ENCODE measurements around the gene TMPRSS3.

The TMPRSS3 gene

GRCh38 chr21:42427809-42428419, 32.1 kb upstream of the TMPRSS3 start:
- no peak overlapping the region for H3K27ac ChIP-seq
- TF ChIP-seq ZFX (IDR thresholded peaks at IDR 0.05; ENCODE audit: borderline replicate concordance), result no peak
- no peak for TF ChIP-seq CTCF (IDR thresholded peaks at IDR 0.05)

- no peak for TF ChIP-seq CTCF (IDR thresholded peaks at IDR 0.05)
- TF ChIP-seq ZFX (IDR thresholded peaks at IDR 0.05; ENCODE audit: borderline replicate concordance), result no peak
Measured at GRCh38 chr21:42426876-42427480, 31.1 kb upstream of the TMPRSS3 start.

GRCh38 chr21:42426424-42426823, 30.6 kb upstream of the TMPRSS3 start:
- no peak overlapping the region for H3K27ac ChIP-seq
- TF ChIP-seq ZFX (IDR thresholded peaks at IDR 0.05; ENCODE audit: borderline replicate concordance) (no peak), CTCF (IDR thresholded peaks at IDR 0.05) (no peak)

More at GRCh38 chr21:42426876-42427480, 31.1 kb upstream of the TMPRSS3 start:
- H3K27ac ChIP-seq, result no peak overlapping the region

- TF ChIP-seq ZFX (IDR thresholded peaks at IDR 0.05; ENCODE audit: borderline replicate concordance) (no peak), CTCF (IDR thresholded peaks at IDR 0.05) (no peak)
- H3K27ac ChIP-seq, result no peak overlapping the region
Measured at GRCh38 chr21:42425591-42425990, 29.7 kb upstream of the TMPRSS3 start.

GRCh38 chr21:42424914-42425541, 29.2 kb upstream of the TMPRSS3 start:
- no peak for TF ChIP-seq CTCF (IDR thresholded peaks at IDR 0.05)
- no peak for TF ChIP-seq ZFX (IDR thresholded peaks at IDR 0.05; ENCODE audit: borderline replicate concordance)
- H3K27ac ChIP-seq, result no peak overlapping the region

- no peak overlapping the region for H3K27ac ChIP-seq
- TF ChIP-seq CTCF (IDR thresholded peaks at IDR 0.05) (no peak), ZFX (IDR thresholded peaks at IDR 0.05; ENCODE audit: borderline replicate concordance) (no peak)
Measured at GRCh38 chr21:42423685-42424084, 27.8 kb upstream of the TMPRSS3 start.

GRCh38 chr21:42423197-42423675, 27.4 kb upstream of the TMPRSS3 start:
- H3K27ac ChIP-seq, result no peak overlapping the region
- no peak for TF ChIP-seq CTCF (IDR thresholded peaks at IDR 0.05)
- no peak for TF ChIP-seq ZFX (IDR thresholded peaks at IDR 0.05; ENCODE audit: borderline replicate concordance)

Data from 22Rv1 (cell line).